Thoracic aorta (tissue), 2 donors: ENCODE measurements around the gene KCNH2. TPM values are rescaled to one million over a fixed set of nuclear protein-coding genes. Genes with fewer than 3 reads are reported as not detected.
A peak's percentile ranks its signal among the peaks of the same experiment; 100 is the strongest.

ENCODE experiments used
- ATAC-seq: fragments of 150-250 bp; one replicate; pipeline ENCODE4 v1.8.0; 2017; ENCODE audit warnings: low read depth; ENCODE audit not compliant: insufficient number of reproducible peaks, low FRiP score
- DNase-seq: peaks from one replicate; pipeline ENCODE4 v3.0.0-alpha.2; 2020; ENCODE audit warnings: low spot score
- H3K27ac ChIP-seq, 2 donors: fragments of 200-600 bp; sonication (generic); 1 replicate in 1 of 2; 2 replicates in 1 of 2; pipeline ENCODE4 v1.5.1; 2016; ENCODE audit warnings: mild to moderate bottlenecking in 2 of 2, moderate library complexity in 2 of 2
- H3K27me3 ChIP-seq: fragments of 200-600 bp; sonication (generic); replicated peaks from 2 replicates; pipeline ENCODE4 v1.6.0; 2016; ENCODE audit warnings: mild to moderate bottlenecking; ENCODE audit not compliant: insufficient read depth
- H3K36me3 ChIP-seq: fragments of 200-600 bp; sonication (generic); one replicate; pipeline ENCODE4 v1.5.1; 2016
- H3K4me1 ChIP-seq, 2 donors: fragments of 200-600 bp; sonication (generic); 1 replicate in 1 of 2; 2 replicates in 1 of 2; pipeline versions ENCODE4 v1.5.1 to v1.6.0; 2016; ENCODE audit warnings: low read depth in 2 of 2, mild to moderate bottlenecking in 1 of 2; ENCODE audit not compliant: control insufficient read depth in 1 of 2
- H3K4me3 ChIP-seq: fragments of 200-600 bp; sonication (generic); 2 replicates; pipeline ENCODE4 v1.5.1; 2016; ENCODE audit warnings: mild to moderate bottlenecking
- H3K9me3 ChIP-seq: fragments of 200-600 bp; sonication (generic); 2 replicates; pipeline ENCODE4 v1.5.1; 2016
- total RNA-seq, 2 donors: library from RNA; depleted of rRNA; stranded (reverse); fragments of >200 nt; gene quantifications; one replicate each; pipeline versions ENCODE4 v1.1.0 to v1.2.3, GENCODE V29; 2016
- TF ChIP-seq, protein P1 (sequence below): fragments of 200-600 bp; sonication (generic); IDR thresholded peaks from one replicate; pipeline ENCODE4 v1.5.1; 2019; ENCODE audit warnings: antibody characterized with exemption

KCNH2 gene
- total RNA-seq, 2 donors from 2014 or later = 1.2 TPM; not detected in 1

DNA sequence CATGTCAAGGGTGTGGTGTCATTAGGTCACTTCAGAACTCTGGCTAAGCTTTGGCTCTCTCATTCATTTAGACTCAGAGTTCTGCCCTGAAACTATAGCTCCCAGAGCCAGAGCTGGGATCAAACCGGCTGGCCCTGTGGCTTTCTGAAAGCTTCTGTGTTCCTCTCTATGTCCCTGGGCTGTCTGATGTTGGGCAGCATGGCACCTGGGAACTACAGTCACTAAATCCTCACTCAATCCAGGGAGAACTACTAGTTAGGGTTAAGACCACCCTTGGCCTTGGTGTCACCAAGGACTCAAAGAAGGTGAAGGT, 32.9 kb upstream of the KCNH2 start:
- Histone ChIP-seq H3K4me3 (no peak overlapping the region), H3K36me3 (no peaks in the 10 kb centered on the region), H3K4me1 (peaks cover 9 to 15% of the 10 kb centered on the region in 2 donors), H3K27ac (no peak overlapping the region), H3K27me3 (peaks cover 4% of the 10 kb centered on the region), H3K9me3 (no peaks in the 10 kb centered on the region)
- TF ChIP-seq, protein P1, sequence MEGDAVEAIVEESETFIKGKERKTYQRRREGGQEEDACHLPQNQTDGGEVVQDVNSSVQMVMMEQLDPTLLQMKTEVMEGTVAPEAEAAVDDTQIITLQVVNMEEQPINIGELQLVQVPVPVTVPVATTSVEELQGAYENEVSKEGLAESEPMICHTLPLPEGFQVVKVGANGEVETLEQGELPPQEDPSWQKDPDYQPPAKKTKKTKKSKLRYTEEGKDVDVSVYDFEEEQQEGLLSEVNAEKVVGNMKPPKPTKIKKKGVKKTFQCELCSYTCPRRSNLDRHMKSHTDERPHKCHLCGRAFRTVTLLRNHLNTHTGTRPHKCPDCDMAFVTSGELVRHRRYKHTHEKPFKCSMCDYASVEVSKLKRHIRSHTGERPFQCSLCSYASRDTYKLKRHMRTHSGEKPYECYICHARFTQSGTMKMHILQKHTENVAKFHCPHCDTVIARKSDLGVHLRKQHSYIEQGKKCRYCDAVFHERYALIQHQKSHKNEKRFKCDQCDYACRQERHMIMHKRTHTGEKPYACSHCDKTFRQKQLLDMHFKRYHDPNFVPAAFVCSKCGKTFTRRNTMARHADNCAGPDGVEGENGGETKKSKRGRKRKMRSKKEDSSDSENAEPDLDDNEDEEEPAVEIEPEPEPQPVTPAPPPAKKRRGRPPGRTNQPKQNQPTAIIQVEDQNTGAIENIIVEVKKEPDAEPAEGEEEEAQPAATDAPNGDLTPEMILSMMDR = no peak
- DNase-seq = no peak
- ATAC-seq = no peak

DNA sequence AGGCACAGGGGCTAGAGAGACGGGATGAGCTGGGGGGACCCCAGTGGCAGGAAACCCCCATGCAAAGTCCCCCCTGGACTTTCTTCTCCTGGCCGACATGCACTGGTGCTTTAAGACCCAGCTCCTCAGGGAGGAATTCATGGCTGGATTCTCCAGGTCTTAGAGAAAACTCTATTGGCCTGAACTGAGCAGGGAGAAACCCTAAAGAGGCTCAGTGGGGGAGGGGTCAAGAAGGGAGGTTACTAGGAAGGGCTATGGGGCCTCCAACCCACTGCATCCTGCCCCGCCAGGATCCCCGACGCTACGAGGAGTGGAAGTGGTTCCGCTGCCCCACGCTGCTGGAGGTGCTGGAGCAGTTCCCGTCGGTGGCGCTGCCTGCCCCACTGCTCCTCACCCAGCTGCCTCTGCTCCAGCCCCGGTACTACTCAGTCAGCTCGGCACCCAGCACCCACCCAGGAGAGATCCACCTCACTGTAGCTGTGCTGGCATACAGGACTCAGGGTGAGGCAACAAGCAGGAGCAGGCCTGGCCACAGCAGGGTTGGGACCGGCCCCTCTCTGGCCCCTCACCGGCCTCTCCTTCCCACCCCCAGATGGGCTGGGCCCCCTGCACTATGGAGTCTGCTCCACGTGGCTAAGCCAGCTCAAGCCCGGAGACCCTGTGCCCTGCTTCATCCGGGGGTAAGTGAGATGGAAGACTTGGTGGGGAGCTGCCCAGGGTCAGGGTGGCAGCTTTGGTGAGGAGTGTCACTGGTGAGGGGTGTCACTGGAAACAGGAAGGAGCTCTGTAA, 32.4 kb upstream of the KCNH2 start:
- peaks cover 4% of the 10 kb centered on the region for H3K27me3 ChIP-seq

GRCh38 chr7:151010037-151010306, 31.9 kb upstream of the KCNH2 start:
- DNase-seq (no peak), ATAC-seq (no peak)
- no peaks in the 10 kb centered on the region for H3K9me3 ChIP-seq
- no peak overlapping the region for H3K27ac ChIP-seq
- TF ChIP-seq, protein P1 = no peak
- no peaks in the 10 kb centered on the region for H3K36me3 ChIP-seq
- no peak overlapping the region for H3K4me3 ChIP-seq
- peaks cover 9 to 15% of the 10 kb centered on the region in 2 donors for H3K4me1 ChIP-seq
- peaks cover 4% of the 10 kb centered on the region for H3K27me3 ChIP-seq

More for the DNA sequence above, 32.4 kb upstream of the KCNH2 start:
- ATAC-seq = no peak
- H3K4me1 ChIP-seq = peaks cover 9 to 15% of the 10 kb centered on the region in 2 donors
- no peak overlapping the region for H3K27ac ChIP-seq
- no peaks in the 10 kb centered on the region for H3K36me3 ChIP-seq
- TF ChIP-seq, protein P1 = no peak
- no peak overlapping the region for H3K4me3 ChIP-seq
- H3K9me3 ChIP-seq = no peaks in the 10 kb centered on the region
- DNase-seq = no peak

DNA sequence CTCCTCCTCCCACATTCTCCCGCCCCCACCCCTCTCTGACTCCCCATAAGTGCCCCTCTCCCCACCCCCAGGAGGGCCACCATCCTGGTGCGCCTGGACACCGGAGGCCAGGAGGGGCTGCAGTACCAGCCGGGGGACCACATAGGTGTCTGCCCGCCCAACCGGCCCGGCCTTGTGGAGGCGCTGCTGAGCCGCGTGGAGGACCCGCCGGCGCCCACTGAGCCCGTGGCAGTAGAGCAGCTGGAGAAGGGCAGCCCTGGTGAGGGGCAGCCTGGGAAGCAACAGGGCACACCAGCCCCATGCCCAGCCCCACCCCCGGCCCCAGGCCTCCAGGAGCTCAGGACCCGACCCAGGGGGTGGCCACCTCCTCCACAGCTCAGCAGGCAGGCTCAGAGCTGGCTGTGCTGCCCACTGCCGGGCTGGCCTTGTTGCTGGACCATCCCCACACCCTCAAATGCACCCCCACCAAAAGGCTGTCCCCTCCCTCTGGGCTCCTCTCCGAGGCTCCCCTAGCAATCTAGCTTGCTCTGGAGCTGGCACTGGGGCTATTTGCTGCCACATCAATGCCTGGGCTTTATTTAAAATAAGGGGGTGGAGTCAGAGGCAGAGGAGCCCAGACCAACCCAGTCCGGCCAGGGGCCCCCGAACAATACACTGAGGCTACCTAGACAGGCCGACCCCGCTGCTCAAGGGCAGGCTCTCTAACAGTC, 31.4 kb upstream of the KCNH2 start:
- TF ChIP-seq, protein P1 = no peak
- Histone ChIP-seq H3K4me1 (peaks cover 9 to 15% of the 10 kb centered on the region in 2 donors), H3K4me3 (no peak overlapping the region), H3K36me3 (no peaks in the 10 kb centered on the region), H3K27me3 (peaks cover 4% of the 10 kb centered on the region), H3K27ac (no peak overlapping the region), H3K9me3 (no peaks in the 10 kb centered on the region)
- no peak for DNase-seq
- no peak for ATAC-seq

DNA sequence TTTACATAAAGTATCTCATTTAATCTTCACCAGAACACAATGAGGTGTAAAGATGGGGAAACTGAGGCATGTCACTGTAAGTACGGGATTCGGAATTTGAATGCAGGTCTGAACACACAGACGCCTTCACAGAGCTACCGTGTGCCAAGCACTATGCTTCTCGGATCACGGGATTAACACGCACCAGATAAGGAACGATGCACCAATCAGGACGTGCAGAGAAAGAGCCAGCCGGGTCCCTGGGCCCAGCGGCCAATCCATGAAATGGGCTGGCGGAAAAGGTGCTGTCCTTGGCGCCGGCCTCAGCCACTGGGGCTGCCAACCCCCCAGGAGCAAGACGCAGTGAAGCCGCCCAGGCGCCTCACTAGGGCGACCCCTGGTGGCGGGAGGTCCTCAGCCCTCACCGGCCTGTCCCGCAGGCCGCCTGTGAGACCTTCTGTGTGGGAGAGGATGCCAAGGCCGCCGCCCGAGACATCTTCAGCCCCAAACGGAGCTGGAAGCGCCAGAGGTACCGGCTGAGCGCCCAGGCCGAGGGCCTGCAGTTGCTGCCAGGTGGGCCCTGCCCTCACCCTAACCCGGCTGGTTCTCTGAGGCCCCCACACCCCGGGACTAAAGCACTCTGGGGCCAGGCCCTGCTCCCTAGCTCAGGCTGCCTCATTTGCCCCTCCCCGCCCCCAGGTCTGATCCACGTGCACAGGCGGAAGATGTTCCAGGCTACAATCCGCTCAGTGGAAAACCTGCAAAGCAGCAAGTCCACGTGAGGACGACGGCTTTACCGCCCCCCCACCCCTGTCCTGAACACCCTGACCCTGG, 30.6 kb upstream of the KCNH2 start:
- H3K27me3 ChIP-seq = peaks cover 4% of the 10 kb centered on the region
- H3K9me3 ChIP-seq = no peaks in the 10 kb centered on the region
- TF ChIP-seq, protein P1 = peak; percentile 54
- H3K4me3 ChIP-seq = peak overlapping the region; percentile 22
- ATAC-seq (no peak), DNase-seq (no peak)
- H3K4me1 ChIP-seq = peaks cover 3 to 9% of the 10 kb centered on the region in 2 donors
- H3K27ac ChIP-seq = no peak overlapping the region
- no peaks in the 10 kb centered on the region for H3K36me3 ChIP-seq
